ENCODE results near the gene SDF2.
"Not testable (repeated sequence)": the region's sequence is repeated elsewhere in the genome, so short reads cannot be mapped to it uniquely, and the experiment has no call there.

Gene SDF2

DNA sequence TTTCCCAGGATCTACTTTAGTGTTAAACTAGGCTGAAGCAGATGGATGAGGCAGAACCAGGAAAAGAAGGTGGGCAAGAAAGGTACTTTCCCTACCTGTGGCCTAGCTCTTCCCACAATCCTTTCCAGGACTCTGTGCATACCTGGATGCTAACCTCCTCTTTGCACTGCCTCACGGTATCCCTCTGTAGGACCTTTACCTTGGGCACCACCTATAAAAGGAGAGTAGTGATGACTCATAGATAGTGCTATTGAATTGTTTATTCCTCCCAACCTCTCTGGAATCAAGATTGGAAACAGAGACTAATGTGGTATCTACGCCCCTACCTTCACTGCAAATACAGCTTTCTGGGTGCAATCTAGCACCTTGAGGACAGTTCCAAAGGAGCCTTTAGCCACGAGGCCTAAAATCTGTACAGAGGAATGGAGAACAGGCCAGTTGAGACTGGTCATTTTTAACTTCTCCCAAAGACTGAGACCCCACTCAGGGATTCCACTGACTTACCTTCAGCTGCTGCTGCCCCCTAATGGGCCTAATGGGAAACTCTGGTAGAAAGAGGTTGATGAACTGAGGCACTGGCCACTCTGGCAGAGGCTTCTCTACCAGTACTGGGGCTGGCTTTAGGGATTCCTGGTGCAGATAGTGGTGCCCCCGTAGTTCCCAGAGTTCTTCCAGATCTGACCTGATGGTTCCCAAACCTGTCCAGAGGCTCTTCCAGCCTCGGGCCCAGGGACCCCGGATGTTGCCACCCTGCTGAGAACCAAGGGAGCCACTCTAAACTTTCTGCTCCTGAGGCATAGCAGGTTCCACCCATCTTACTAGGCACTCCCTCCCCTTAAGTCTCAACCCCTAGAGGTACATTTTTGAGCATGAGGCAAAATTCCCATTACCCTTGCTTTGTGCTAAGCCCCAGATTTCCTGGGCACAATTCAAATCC, 48.5 kb downstream of the SDF2 start:
- TF ChIP-seq CTCF (IDR thresholded peaks at IDR 0.05; ENCODE audit: insufficient read depth, low read length, poor library complexity, severe bottlenecking), result peak; percentile 76
- peaks cover 27% of the 10 kb centered on the region for H3K36me3 ChIP-seq (ENCODE audit: control insufficient read depth, insufficient read depth, low read length)
- no peak for DNase-seq (ENCODE audit: extremely low read depth, insufficient read length)
- H3K4me3 ChIP-seq (replicated peaks; ENCODE audit: low read depth, low read length), result no peak overlapping the region
- H3K27me3 ChIP-seq (replicated peaks; ENCODE audit: control insufficient read depth, insufficient read depth, low read length), result no peaks in the 10 kb centered on the region

- TF ChIP-seq CTCF (IDR thresholded peaks at IDR 0.05; ENCODE audit: insufficient read depth, low read length, poor library complexity, severe bottlenecking), result no peak
- peaks cover 27% of the 10 kb centered on the region for H3K36me3 ChIP-seq (ENCODE audit: control insufficient read depth, insufficient read depth, low read length)
- no peak overlapping the region for H3K4me3 ChIP-seq (replicated peaks; ENCODE audit: low read depth, low read length)
- no peak for DNase-seq (ENCODE audit: extremely low read depth, insufficient read length)
- no peaks in the 10 kb centered on the region for H3K27me3 ChIP-seq (replicated peaks; ENCODE audit: control insufficient read depth, insufficient read depth, low read length)
Measured at GRCh38 chr17:28612531-28612930, 49.2 kb downstream of the SDF2 start.

DNA sequence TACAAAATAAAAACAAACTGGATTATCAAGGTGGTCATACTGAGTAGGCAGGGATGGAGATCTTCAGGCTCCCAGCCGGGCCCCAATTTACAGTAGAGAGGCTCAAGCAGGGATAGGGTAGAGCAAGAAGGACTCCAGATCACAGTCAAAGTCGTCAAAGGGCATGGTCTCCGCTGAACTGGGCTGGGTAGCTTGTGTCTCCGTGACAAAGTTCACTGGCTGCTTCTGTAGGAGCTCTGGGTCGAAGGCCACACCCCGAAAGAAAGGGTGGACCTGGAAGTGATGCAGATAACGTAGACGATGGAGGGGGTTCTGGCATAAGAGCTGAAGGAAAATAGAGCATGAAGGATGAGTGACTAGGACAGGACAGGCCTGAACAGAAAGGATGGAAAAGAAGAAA, 51.3 kb downstream of the SDF2 start:
- H3K4me3 ChIP-seq (replicated peaks; ENCODE audit: low read depth, low read length), result no peak overlapping the region
- peaks cover 16% of the 10 kb centered on the region for H3K36me3 ChIP-seq (ENCODE audit: control insufficient read depth, insufficient read depth, low read length)
- no peak for DNase-seq (ENCODE audit: extremely low read depth, insufficient read length)
- H3K27me3 ChIP-seq (replicated peaks; ENCODE audit: control insufficient read depth, insufficient read depth, low read length), result no peaks in the 10 kb centered on the region
- no peak for TF ChIP-seq CTCF (IDR thresholded peaks at IDR 0.05; ENCODE audit: insufficient read depth, low read length, poor library complexity, severe bottlenecking)

- not testable (repeated sequence) for H3K36me3 ChIP-seq (ENCODE audit: control insufficient read depth, insufficient read depth, low read length); H3K27me3 ChIP-seq (replicated peaks; ENCODE audit: control insufficient read depth, insufficient read depth, low read length); H3K4me3 ChIP-seq (replicated peaks; ENCODE audit: low read depth, low read length); DNase-seq (ENCODE audit: extremely low read depth, insufficient read length)
Measured at GRCh38 chr17:28604031-28604430, 57.7 kb downstream of the SDF2 start.

GRCh38 chr17:28599311-28600184, 62.2 kb downstream of the SDF2 start:
- Histone ChIP-seq H3K36me3 (ENCODE audit: control insufficient read depth, insufficient read depth, low read length) (peaks cover 1% of the 10 kb centered on the region), H3K27me3 (replicated peaks; ENCODE audit: control insufficient read depth, insufficient read depth, low read length) (no peaks in the 10 kb centered on the region), H3K4me3 (replicated peaks; ENCODE audit: low read depth, low read length) (peak overlapping the region; percentile 90)
- DNase-seq (ENCODE audit: extremely low read depth, insufficient read length), result no peak
- no peak for TF ChIP-seq CTCF (IDR thresholded peaks at IDR 0.05; ENCODE audit: insufficient read depth, low read length, poor library complexity, severe bottlenecking)

DNA sequence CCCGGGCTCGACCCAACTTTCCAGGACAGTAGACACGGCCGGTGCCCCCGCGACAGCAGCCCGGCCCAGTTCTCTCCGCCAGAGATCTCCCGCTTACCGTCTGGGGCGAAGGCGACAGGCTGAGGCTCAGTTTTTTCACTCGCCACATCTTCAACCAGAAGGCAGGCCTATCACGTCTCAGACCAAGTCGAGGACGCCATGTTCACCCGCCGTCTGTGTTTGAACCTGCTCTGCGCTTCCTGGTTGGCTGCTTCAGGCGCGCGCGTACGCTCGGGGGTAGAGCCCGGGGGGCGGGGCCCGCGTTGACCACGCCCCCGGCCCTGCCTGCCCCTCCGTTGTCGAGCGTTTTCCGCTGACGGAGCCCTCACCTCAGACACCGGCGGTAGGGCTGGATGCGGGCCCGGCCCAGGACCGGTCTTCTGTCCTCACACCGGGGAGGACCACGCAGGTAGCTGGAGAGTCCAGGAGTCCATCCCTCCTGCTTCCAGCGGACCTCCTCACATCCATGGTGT, 62.9 kb downstream of the SDF2 start, which contains the start of gene SPAG5:
SPAG5 (minus strand) TSS at position 227 of the 512 bp plus-strand sequence; CDS start at position 148, 79 bp downstream.
- TF ChIP-seq CTCF (IDR thresholded peaks at IDR 0.05; ENCODE audit: insufficient read depth, low read length, poor library complexity, severe bottlenecking), result no peak
- H3K27me3 ChIP-seq (replicated peaks; ENCODE audit: control insufficient read depth, insufficient read depth, low read length), result no peaks in the 10 kb centered on the region

More for the DNA sequence above, 62.9 kb downstream of the SDF2 start, which contains the start of gene SPAG5:
- peaks cover 1% of the 10 kb centered on the region for H3K36me3 ChIP-seq (ENCODE audit: control insufficient read depth, insufficient read depth, low read length)
- peak within 1 kb of the TSS; percentile 90 for H3K4me3 ChIP-seq (replicated peaks; ENCODE audit: low read depth, low read length)
- DNase-seq (ENCODE audit: extremely low read depth, insufficient read length), result peak; percentile 98
